Measurements from ENCODE around the gene REG1B. TPM values are rescaled to one million over a fixed set of nuclear protein-coding genes. Genes with fewer than 3 reads are reported as not detected.
"Not testable (repeated sequence)": the region's sequence is repeated elsewhere in the genome, so short reads cannot be mapped to it uniquely, and the experiment has no call there.

Gene REG1B
- total RNA-seq, 2 donors from 2014 or later = 4,279 to 15,911 TPM

- TF ChIP-seq, protein P1, sequence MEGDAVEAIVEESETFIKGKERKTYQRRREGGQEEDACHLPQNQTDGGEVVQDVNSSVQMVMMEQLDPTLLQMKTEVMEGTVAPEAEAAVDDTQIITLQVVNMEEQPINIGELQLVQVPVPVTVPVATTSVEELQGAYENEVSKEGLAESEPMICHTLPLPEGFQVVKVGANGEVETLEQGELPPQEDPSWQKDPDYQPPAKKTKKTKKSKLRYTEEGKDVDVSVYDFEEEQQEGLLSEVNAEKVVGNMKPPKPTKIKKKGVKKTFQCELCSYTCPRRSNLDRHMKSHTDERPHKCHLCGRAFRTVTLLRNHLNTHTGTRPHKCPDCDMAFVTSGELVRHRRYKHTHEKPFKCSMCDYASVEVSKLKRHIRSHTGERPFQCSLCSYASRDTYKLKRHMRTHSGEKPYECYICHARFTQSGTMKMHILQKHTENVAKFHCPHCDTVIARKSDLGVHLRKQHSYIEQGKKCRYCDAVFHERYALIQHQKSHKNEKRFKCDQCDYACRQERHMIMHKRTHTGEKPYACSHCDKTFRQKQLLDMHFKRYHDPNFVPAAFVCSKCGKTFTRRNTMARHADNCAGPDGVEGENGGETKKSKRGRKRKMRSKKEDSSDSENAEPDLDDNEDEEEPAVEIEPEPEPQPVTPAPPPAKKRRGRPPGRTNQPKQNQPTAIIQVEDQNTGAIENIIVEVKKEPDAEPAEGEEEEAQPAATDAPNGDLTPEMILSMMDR (IDR thresholded peaks at IDR 0.05) = no peak
- H3K9me3 ChIP-seq = no peaks in the 10 kb centered on the region
- ATAC-seq (peak; percentile 26), DNase-seq (no peak)
- H3K36me3 ChIP-seq (replicated peaks in 1 of 2; ENCODE audit: insufficient read depth in 1 of 2, low read depth in 2 of 2) = no peaks in the 10 kb centered on the region
- H3K4me3 ChIP-seq = no peak overlapping the region
- no peaks in the 10 kb centered on the region for H3K27me3 ChIP-seq
- peaks cover 42% of the 10 kb centered on the region for H3K4me1 ChIP-seq
- intact Hi-C loops (cut with DNase I) = no loop called here
- peak overlapping the region in 3 of 4 donors; percentile 28 to 44 (median 39) for H3K27ac ChIP-seq
These were observed 4.1 kb downstream of the REG1B start for GRCh38 chr2:79083597-79084251.

- DNase-seq = peak in 3 of 4 donors; percentile 39 to 45 (median 43)
- no peaks in the 10 kb centered on the region for H3K36me3 ChIP-seq (replicated peaks in 1 of 2; ENCODE audit: insufficient read depth in 1 of 2, low read depth in 2 of 2)
- peak overlapping the region in 1 of 4 donors; percentile 44 for H3K27ac ChIP-seq
- 82% methylated on average over 5 of the region's 5 CpGs for WGBS, 2 donors
- intact Hi-C loops (cut with DNase I) = no loop called here
- H3K4me3 ChIP-seq = no peak overlapping the region
- no peak for ATAC-seq
- H3K9me3 ChIP-seq = no peaks in the 10 kb centered on the region
- TF ChIP-seq POLR2A (IDR thresholded peaks at IDR 0.05) = no peak
- TF ChIP-seq, protein P1 (IDR thresholded peaks at IDR 0.05) = no peak
- no peaks in the 10 kb centered on the region for H3K27me3 ChIP-seq
- peaks cover 35% of the 10 kb centered on the region for H3K4me1 ChIP-seq
These were observed 4.8 kb downstream of the REG1B start for GRCh38 chr2:79082987-79083386.

GRCh38 chr2:79071078-79071477 lies 16.7 kb downstream of the REG1B start:
- intact Hi-C loops (cut with DNase I) = no loop called here
- ATAC-seq (no peak), DNase-seq (no peak)
- no peaks in the 10 kb centered on the region for H3K9me3 ChIP-seq
- H3K4me1 ChIP-seq = peaks cover 10% of the 10 kb centered on the region
- WGBS, 2 donors = 32 to 46% methylated on average over 2 of the region's 2 CpGs
- H3K27me3 ChIP-seq = no peaks in the 10 kb centered on the region
- no peak overlapping the region for H3K4me3 ChIP-seq
- no peaks in the 10 kb centered on the region for H3K36me3 ChIP-seq (replicated peaks in 1 of 2; ENCODE audit: insufficient read depth in 1 of 2, low read depth in 2 of 2)
- H3K27ac ChIP-seq = no peak overlapping the region
- TF ChIP-seq POLR2A (IDR thresholded peaks at IDR 0.05) = no peak
- TF ChIP-seq, protein P1 (IDR thresholded peaks at IDR 0.05) = no peak

- no peaks in the 10 kb centered on the region for H3K9me3 ChIP-seq
- H3K36me3 ChIP-seq (replicated peaks in 1 of 2; ENCODE audit: insufficient read depth in 1 of 2, low read depth in 2 of 2) = no peaks in the 10 kb centered on the region
- DNase-seq = no peak
- no peaks in the 10 kb centered on the region for H3K27me3 ChIP-seq
- intact Hi-C loops (cut with DNase I) = no loop called here
- no peak overlapping the region for H3K4me3 ChIP-seq
- H3K4me1 ChIP-seq = no peaks in the 10 kb centered on the region
- 78 to 82% methylated on average over 2 of the region's 2 CpGs for WGBS, 2 donors
- no peak overlapping the region for H3K27ac ChIP-seq
- TF ChIP-seq, protein P1 (IDR thresholded peaks at IDR 0.05) = no peak
- TF ChIP-seq POLR2A (IDR thresholded peaks at IDR 0.05) = no peak
- ATAC-seq = no peak
These were observed 22.6 kb downstream of the REG1B start for GRCh38 chr2:79065201-79065600.

DNA sequence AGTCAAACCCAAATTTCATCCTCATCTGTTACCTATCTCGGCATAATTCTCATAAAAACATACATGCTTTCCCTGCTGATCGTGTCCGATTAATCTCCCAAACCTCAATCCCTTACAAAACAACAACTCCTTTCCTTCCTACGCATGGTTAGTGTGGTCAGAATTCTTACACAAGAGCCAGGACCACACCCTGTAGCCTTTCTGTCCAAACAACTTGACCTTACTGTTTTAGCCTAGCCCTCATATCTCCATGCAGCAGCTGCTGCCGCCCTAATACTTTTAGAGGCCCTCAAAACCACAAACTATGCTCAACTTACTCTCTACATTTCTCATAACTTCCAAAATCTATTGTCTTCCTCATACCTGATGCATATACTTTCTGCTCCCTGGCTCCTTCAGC lies 33.0 kb downstream of the REG1B start:
- H3K36me3 ChIP-seq (replicated peaks in 1 of 2; ENCODE audit: insufficient read depth in 1 of 2, low read depth in 2 of 2); H3K4me1 ChIP-seq; H3K9me3 ChIP-seq; intact Hi-C loops (cut with DNase I); DNase-seq; H3K27me3 ChIP-seq; H3K4me3 ChIP-seq; ATAC-seq; H3K27ac ChIP-seq: not testable (repeated sequence)
- WGBS, 2 donors = 66 to 91% methylated on average over 5 of the region's 5 CpGs

DNA sequence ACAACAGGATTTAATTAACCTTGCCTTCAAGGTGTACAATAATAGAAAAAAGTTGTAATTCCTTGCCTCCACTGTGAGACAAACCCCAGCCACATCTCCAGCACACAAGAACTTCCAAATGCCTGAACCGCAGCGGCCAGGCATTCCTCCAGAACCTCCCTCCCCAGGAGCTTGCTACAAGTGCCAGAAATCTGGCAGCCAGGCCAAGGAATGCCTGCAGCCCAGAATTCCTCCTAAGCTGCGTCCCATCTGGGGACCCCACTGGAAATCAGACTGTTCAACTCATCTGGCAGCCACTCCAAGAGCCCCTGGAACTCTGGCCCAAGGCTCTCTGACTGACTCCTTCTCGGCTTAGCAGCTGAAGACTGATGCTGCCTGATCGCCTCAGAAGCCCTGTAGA lies 34.3 kb downstream of the REG1B start:
- H3K4me1 ChIP-seq; H3K9me3 ChIP-seq; DNase-seq; H3K4me3 ChIP-seq; H3K36me3 ChIP-seq (replicated peaks in 1 of 2; ENCODE audit: insufficient read depth in 1 of 2, low read depth in 2 of 2); ATAC-seq; H3K27ac ChIP-seq; H3K27me3 ChIP-seq; intact Hi-C loops (cut with DNase I): not testable (repeated sequence)
- 78 to 100% methylated on average over 2 to 4 of the region's 5 CpGs for WGBS, 2 donors
